ENCODE measurements around the gene ST3GAL5. TPM values are rescaled to one million over a fixed set of nuclear protein-coding genes. Genes with fewer than 3 reads are reported as not detected.

The ST3GAL5 gene
- total RNA-seq, 1 donor from 2014 or later: 29.7 TPM

GRCh38 chr2:85794038-85794441 lies 94.8 kb downstream of the ST3GAL5 start:
- Histone ChIP-seq H3K4me3 (ENCODE audit: low read depth, low read length) (no peak overlapping the region), H3K36me3 (ENCODE audit: control insufficient read depth, insufficient read depth, low read length) (no peaks in the 10 kb centered on the region), H3K27me3 (ENCODE audit: control insufficient read depth, insufficient read depth, low read length) (peaks cover 2% of the 10 kb centered on the region)
- TF ChIP-seq CTCF (IDR thresholded peaks at IDR 0.05; ENCODE audit: insufficient read depth, low read length, severe bottlenecking): no peak
- FAIRE-seq (no peak), DNase-seq (ENCODE audit: low read depth) (no peak)

- H3K27me3 ChIP-seq (ENCODE audit: control insufficient read depth, insufficient read depth, low read length): peaks cover 2% of the 10 kb centered on the region
- DNase-seq (ENCODE audit: low read depth) (no peak), FAIRE-seq (no peak)
- no peak for TF ChIP-seq CTCF (IDR thresholded peaks at IDR 0.05; ENCODE audit: insufficient read depth, low read length, severe bottlenecking)
- H3K36me3 ChIP-seq (ENCODE audit: control insufficient read depth, insufficient read depth, low read length): no peaks in the 10 kb centered on the region
- H3K4me3 ChIP-seq (ENCODE audit: low read depth, low read length): no peak overlapping the region
Measured at GRCh38 chr2:85793584-85793983, 95.2 kb downstream of the ST3GAL5 start.

GRCh38 chr2:85792783-85793441 lies 95.9 kb downstream of the ST3GAL5 start:
- no peaks in the 10 kb centered on the region for H3K36me3 ChIP-seq (ENCODE audit: control insufficient read depth, insufficient read depth, low read length)
- FAIRE-seq (peak; percentile 73), DNase-seq (ENCODE audit: low read depth) (peak; percentile 65)
- TF ChIP-seq CTCF (IDR thresholded peaks at IDR 0.05; ENCODE audit: insufficient read depth, low read length, severe bottlenecking): no peak
- peaks cover 2% of the 10 kb centered on the region for H3K27me3 ChIP-seq (ENCODE audit: control insufficient read depth, insufficient read depth, low read length)
- H3K4me3 ChIP-seq (ENCODE audit: low read depth, low read length): no peak overlapping the region

GRCh38 chr2:85791704-85792565 lies 96.9 kb downstream of the ST3GAL5 start:
- no peak for FAIRE-seq
- Histone ChIP-seq H3K36me3 (ENCODE audit: control insufficient read depth, insufficient read depth, low read length) (no peaks in the 10 kb centered on the region), H3K27me3 (ENCODE audit: control insufficient read depth, insufficient read depth, low read length) (peaks cover 2% of the 10 kb centered on the region), H3K4me3 (ENCODE audit: low read depth, low read length) (no peak overlapping the region)
- TF ChIP-seq CTCF (IDR thresholded peaks at IDR 0.05; ENCODE audit: insufficient read depth, low read length, severe bottlenecking): no peak
- DNase-seq (ENCODE audit: low read depth): no peak

GRCh38 chr2:85790499-85791188 lies 98.1 kb downstream of the ST3GAL5 start:
- Histone ChIP-seq H3K36me3 (ENCODE audit: control insufficient read depth, insufficient read depth, low read length) (no peaks in the 10 kb centered on the region), H3K27me3 (ENCODE audit: control insufficient read depth, insufficient read depth, low read length) (peaks cover 6% of the 10 kb centered on the region), H3K4me3 (ENCODE audit: low read depth, low read length) (no peak overlapping the region)
- TF ChIP-seq CTCF (IDR thresholded peaks at IDR 0.05; ENCODE audit: insufficient read depth, low read length, severe bottlenecking): no peak
- DNase-seq (ENCODE audit: low read depth): no peak
- no peak for FAIRE-seq
